Left ventricle myocardium inferior (tissue), 1 donor: Measurements from ENCODE around the gene BCL2. TPM values are rescaled to one million over a fixed set of nuclear protein-coding genes. Genes with fewer than 3 reads are reported as not detected.

ENCODE experiments used
- DNase-seq: peaks from one replicate; pipeline ENCODE4 v3.0.0-alpha.2; 2020
- H3K27ac ChIP-seq: fragments of 200-600 bp; replicated peaks from 2 replicates; pipeline ENCODE4 v1.8.0; 2021
- H3K27me3 ChIP-seq: fragments of 200-600 bp; 2 replicates; pipeline ENCODE4 v1.8.0; 2021; ENCODE audit warnings: low read depth
- H3K36me3 ChIP-seq: fragments of 200-600 bp; 2 replicates; pipeline ENCODE4 v1.8.0; 2021
- H3K4me1 ChIP-seq: fragments of 200-600 bp; 2 replicates; pipeline ENCODE4 v1.8.0; 2021
- H3K4me3 ChIP-seq: fragments of 200-600 bp; 2 replicates; pipeline ENCODE4 v1.8.0; 2021; ENCODE audit warnings: mild to moderate bottlenecking, moderate library complexity
- H3K9me3 ChIP-seq: fragments of 200-600 bp; replicated peaks from 2 replicates; pipeline ENCODE4 v1.8.0; 2021
- intact Hi-C: fragments of 100-400 bp; cut with micrococcal nuclease; formaldehyde crosslinking; loops from one replicate; pipeline ENCODE4 v1.11.0; 2022
- total RNA-seq: library from RNA; stranded (reverse); fragmentation: NEBNext Ultra II Directional; extraction: Animal tissue kit (Norgen Biotek cat#: 25700); gene quantifications from one replicate; pipeline ENCODE4 v1.2.1, GENCODE V29; 2021
- TF ChIP-seq, protein P1 (sequence below): fragments of 200-600 bp; IDR thresholded peaks from 2 replicates; pipeline ENCODE4 v1.8.0; 2021; ENCODE audit warnings: antibody characterized with exemption, mild to moderate bottlenecking, borderline replicate concordance
- donor health status: DM: no; HTN: yes; CAD: no; lungs with severe emphysema.

Gene BCL2
- total RNA-seq, 1 donor from 2014 or later: 7.3 TPM

DNA sequence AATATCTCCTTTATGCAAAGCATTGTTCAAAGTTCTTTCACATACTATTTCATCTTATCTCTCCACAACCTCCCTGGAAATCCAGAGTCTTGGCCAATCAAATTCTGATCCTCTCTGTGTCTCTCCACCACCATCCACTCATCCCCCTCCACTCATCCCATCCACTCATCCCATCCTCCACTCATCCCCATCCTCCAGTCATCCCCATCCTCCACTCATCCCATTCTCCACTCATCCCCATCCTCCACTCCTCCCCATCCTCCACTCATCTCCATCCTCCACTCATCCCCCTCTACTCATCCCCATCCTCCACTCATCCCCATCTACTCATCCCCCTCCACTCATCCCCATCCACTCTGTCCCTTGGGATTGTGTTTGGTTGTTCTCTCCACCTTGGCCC, 101.1 kb downstream of the BCL2 start:
- DNase-seq: no peak
- TF ChIP-seq, protein P1, sequence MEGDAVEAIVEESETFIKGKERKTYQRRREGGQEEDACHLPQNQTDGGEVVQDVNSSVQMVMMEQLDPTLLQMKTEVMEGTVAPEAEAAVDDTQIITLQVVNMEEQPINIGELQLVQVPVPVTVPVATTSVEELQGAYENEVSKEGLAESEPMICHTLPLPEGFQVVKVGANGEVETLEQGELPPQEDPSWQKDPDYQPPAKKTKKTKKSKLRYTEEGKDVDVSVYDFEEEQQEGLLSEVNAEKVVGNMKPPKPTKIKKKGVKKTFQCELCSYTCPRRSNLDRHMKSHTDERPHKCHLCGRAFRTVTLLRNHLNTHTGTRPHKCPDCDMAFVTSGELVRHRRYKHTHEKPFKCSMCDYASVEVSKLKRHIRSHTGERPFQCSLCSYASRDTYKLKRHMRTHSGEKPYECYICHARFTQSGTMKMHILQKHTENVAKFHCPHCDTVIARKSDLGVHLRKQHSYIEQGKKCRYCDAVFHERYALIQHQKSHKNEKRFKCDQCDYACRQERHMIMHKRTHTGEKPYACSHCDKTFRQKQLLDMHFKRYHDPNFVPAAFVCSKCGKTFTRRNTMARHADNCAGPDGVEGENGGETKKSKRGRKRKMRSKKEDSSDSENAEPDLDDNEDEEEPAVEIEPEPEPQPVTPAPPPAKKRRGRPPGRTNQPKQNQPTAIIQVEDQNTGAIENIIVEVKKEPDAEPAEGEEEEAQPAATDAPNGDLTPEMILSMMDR: no peak
- no peak overlapping the region for H3K4me3 ChIP-seq
- no peak overlapping the region for H3K27ac ChIP-seq
- no peaks in the 10 kb centered on the region for H3K36me3 ChIP-seq
- no peaks in the 10 kb centered on the region for H3K9me3 ChIP-seq
- intact Hi-C loops: no loop called here
- H3K4me1 ChIP-seq: no peaks in the 10 kb centered on the region
- H3K27me3 ChIP-seq: no peaks in the 10 kb centered on the region

DNA sequence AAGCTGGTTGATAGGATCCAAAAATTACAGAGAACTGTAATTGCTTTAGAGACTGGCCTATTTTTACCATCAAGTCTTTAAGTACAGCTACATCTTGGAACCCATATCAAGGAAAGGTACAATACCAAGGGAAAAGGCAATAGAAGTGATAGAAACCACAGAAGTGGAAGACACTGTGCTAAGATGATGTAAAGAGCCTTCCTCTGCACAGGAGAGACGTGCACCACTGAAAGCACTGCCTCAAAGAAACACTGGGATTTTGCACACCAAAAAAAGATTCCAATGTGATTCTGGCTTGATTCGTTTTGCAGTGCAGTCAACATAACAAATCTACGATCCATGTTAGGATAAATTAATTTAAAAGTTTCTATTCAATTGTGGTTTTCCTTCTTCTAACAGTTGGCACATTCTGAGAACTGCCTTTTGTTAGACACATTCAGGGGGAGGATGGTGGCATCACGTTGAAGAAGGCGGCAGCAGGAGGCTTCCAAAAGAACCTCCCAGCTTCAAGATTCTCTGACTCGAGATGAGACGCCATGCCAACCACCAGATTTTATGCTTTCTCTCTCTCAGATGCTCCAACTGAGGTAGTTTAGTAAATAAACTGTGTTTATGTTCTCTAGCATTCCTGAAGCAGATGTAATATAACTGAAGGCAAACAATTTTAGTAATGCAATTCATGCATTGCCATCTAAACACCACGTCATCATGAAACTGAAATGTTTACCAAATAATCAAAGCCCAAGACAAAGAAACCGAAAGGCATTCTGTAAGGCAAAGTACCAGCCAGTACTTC, 102.9 kb downstream of the BCL2 start:
- TF ChIP-seq, protein P1: no peak
- Histone ChIP-seq H3K27me3 (no peaks in the 10 kb centered on the region), H3K4me3 (no peak overlapping the region), H3K9me3 (no peaks in the 10 kb centered on the region), H3K4me1 (no peaks in the 10 kb centered on the region), H3K27ac (no peak overlapping the region), H3K36me3 (no peaks in the 10 kb centered on the region)
- intact Hi-C loops: no loop called here
- no peak for DNase-seq

DNA sequence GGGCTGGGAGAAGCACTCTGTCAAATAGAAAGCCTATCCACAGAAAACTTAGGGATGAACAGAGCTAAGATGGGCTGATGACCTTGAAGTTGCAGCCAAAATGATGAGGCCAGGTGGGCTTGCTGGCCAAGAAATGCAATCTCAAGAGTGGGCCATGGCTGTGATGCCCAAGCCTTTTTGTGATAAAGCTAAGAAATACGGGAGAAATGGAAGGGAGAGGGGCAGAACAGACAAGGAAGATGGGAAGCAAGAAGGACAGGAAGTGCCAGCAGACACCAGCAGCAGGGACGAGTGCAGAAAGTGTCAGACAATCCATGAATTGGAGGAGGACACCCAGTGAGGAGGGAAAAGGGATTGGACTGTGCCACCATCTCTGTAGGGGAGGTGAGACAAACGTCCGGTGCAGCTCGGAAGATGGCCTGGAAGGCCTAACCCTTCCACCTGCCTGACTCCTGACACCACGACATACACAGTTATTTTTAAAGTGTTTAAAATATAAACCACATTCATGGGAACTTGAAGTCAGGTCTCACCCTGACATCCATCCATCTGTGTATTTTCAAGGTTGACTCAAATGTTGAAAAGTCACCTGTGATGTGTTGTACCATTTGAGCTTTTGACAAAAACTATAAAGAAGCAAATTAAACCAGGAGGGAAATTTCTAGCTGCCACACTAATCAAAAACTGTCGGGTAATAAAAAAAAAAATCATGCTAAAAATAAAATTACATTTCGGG, 105.5 kb downstream of the BCL2 start:
- intact Hi-C loops: no loop called here
- no peaks in the 10 kb centered on the region for H3K4me1 ChIP-seq
- H3K9me3 ChIP-seq: no peaks in the 10 kb centered on the region
- H3K27me3 ChIP-seq: no peaks in the 10 kb centered on the region
- TF ChIP-seq, protein P1: no peak
- no peaks in the 10 kb centered on the region for H3K36me3 ChIP-seq
- no peak overlapping the region for H3K27ac ChIP-seq
- H3K4me3 ChIP-seq: no peak overlapping the region
- no peak for DNase-seq

DNA sequence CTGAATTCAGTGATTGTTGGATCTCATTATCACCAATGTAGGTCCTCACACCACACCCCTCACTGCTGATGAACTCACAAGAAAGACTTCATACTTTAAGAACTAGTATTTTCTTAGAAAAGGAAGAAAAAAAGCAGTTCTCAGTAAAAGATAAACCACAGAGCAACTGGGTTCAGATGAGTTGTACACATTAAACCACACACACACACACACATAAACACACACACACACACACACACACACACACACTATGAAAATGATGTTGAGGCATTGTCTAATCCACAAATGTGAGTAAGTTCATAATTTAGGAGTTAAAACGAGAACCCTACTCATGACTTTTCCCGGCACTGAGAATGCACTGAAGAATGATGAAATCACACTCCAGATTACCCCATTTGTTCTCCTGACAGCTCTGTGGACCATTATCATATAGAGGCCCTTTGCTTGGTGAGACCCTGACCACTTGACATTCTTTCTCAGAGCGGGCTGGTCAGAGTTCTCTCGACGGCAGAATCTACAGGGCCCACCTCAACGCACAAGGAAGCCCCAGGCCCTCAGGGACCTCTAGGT, 106.2 kb downstream of the BCL2 start:
- intact Hi-C loops: no loop called here
- peaks cover 4% of the 10 kb centered on the region for H3K4me1 ChIP-seq

DNA sequence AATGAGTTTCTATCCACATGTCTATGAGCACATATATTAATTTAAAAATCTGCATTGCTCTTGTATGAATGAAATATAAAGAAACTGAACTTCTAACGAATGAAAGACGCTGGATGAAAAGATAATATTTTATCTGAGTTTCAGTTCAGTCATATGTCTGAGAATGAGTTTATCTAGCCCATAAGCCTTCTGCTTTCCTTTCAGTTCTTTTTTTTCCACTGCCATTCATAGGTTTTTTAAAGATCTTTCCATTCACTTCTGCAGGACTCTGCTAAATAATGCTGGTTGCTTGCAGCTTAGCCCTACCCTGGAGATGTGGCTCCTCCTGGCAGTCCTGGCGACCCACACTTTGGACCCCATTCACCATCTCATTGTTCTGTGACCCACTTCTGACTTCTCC, 109.0 kb downstream of the BCL2 start:
- no peaks in the 10 kb centered on the region for H3K36me3 ChIP-seq
- no peaks in the 10 kb centered on the region for H3K27me3 ChIP-seq
- intact Hi-C loops: no loop called here
- H3K4me1 ChIP-seq: peaks cover 16% of the 10 kb centered on the region
- no peaks in the 10 kb centered on the region for H3K9me3 ChIP-seq
- H3K27ac ChIP-seq: no peak overlapping the region
- no peak overlapping the region for H3K4me3 ChIP-seq
- TF ChIP-seq, protein P1: no peak
- no peak for DNase-seq

More for the DNA sequence above, 106.2 kb downstream of the BCL2 start:
- DNase-seq: no peak
- Histone ChIP-seq H3K27me3 (no peaks in the 10 kb centered on the region), H3K4me3 (no peak overlapping the region), H3K27ac (no peak overlapping the region), H3K9me3 (no peaks in the 10 kb centered on the region), H3K36me3 (no peaks in the 10 kb centered on the region)
- TF ChIP-seq, protein P1: no peak
